OCI-LY3 (cell line): Measurements from ENCODE around the gene TNFRSF8.

Source experiments
- EZH2phosphoT487 ChIP-seq: fragments of 200-600 bp; shearing (Covaris generic); IDR thresholded peaks from 2 replicates; pipeline ENCODE4 v1.6.1; 2018; ENCODE audit warnings: antibody characterized with exemption, mixed run types, low read depth
- TF ChIP-seq, protein P1 (sequence below): fragments of 200-600, 300-600 bp; sonication (generic); IDR thresholded peaks from 2 replicates; pipeline ENCODE4 v1.5.1; 2014; ENCODE audit warnings: antibody characterized with exemption, low read length, low read depth

DNA sequence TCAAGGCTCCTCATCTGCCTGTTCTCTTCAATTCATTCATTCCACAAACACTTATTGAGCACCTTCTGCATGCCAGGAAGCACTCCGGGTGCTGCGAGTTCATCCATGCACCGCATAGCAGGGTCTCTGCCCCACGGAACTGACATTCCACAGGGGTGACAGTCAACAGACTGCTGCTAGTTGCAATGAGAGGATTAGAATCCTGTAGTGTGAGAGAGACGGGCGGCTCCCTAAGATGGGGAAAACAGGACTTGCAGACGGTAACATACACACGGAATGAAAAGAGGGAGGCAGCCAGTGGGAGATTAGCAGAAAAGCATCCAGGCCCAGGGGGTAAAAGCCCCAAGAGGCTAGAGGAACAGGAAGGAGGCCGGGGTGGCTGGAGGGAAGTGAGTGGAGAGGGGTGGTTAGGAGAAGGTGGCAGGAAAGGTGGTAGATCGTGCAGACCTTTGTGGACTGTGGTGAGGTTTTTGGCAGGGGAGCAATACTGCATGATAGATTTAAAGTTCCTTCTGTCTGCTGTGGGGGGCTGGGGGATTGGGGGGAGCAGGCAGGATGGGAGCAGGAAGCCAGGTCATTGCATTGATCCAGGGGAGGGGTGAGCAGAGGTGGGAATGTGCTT lies 6.6 kb downstream of the TNFRSF8 start:
- TF ChIP-seq, protein P1, sequence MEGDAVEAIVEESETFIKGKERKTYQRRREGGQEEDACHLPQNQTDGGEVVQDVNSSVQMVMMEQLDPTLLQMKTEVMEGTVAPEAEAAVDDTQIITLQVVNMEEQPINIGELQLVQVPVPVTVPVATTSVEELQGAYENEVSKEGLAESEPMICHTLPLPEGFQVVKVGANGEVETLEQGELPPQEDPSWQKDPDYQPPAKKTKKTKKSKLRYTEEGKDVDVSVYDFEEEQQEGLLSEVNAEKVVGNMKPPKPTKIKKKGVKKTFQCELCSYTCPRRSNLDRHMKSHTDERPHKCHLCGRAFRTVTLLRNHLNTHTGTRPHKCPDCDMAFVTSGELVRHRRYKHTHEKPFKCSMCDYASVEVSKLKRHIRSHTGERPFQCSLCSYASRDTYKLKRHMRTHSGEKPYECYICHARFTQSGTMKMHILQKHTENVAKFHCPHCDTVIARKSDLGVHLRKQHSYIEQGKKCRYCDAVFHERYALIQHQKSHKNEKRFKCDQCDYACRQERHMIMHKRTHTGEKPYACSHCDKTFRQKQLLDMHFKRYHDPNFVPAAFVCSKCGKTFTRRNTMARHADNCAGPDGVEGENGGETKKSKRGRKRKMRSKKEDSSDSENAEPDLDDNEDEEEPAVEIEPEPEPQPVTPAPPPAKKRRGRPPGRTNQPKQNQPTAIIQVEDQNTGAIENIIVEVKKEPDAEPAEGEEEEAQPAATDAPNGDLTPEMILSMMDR, result no peak
- TF ChIP-seq EZH2phosphoT487, result no peak
